Measurements from ENCODE around the gene MTREX.
A peak's percentile ranks its signal among the peaks of the same experiment; 100 is the strongest.
"Not testable (repeated sequence)": the region's sequence is repeated elsewhere in the genome, so short reads cannot be mapped to it uniquely, and the experiment has no call there.

The MTREX gene

DNA sequence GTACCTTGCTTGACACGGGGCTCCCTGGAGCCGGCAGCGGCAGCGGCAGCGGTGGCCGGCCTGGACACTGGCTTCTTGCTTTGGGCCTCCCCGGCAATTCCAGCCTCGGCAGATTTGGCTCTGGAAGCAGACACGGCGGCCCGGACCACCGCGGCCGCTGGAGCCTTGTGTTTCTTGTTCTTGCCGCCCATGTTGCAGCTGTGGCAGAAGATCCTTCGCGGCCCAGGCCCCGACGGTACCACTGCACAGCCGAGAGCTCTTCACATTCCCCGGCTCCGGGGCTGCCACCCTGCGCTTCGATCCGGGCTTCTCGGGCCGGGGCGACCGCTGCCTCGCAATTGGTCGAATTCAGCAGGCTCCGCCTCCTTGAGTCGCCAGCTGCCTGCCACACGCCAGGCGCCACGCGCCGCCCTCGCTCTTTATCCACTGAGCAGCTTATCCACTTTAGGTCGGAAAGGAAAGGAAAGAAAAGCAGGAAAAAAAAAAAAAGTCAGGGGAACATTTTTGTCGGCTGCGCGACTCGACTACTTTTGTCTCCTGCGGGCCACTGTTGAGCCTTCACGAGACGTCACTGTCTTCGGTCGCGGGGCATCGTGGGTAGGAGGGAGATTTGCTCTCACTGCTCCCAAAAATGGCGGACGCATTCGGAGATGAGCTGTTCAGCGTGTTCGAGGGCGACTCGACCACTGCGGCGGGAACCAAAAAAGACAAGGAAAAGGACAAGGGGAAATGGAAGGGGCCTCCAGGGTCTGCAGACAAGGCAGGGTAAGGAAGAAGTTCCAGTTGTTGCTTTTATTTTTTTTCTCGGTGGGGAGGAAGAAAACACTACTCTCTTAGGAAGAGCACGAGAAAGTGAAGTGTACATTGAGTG lies at the start of gene MTREX, which contains the start of gene DHX29:
Gene MTREX (plus strand): TSS at position 607 of the 871 bp plus-strand sequence. CDS start 25 bp downstream, at position 632.
Gene DHX29 (minus strand): TSS at position 312 of the 871 bp plus-strand sequence. CDS start 121 bp downstream, at position 191.
- DNase-seq (ENCODE audit: low read depth): peak; percentile 65

DNA sequence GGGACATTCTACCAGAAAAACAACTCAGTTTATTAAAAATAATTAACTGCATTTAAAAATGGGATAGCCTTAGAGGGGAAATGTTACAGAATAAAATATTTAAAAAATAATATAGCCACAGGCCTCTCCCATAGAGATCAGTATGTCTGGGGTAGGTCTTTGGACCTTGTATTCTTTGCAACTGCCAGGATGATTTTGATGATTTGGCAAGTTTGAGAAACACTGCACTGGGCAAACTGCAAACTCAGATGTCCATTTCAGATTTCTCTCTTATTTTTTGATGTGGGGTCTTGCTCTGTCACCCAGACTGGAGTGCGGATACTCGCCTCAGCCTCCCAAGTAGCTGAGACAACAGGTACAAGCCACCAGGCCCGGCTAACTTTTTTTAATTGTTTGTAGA lies 49.5 kb upstream of the MTREX start:
- DNase-seq (ENCODE audit: low read depth): no peak

DNA sequence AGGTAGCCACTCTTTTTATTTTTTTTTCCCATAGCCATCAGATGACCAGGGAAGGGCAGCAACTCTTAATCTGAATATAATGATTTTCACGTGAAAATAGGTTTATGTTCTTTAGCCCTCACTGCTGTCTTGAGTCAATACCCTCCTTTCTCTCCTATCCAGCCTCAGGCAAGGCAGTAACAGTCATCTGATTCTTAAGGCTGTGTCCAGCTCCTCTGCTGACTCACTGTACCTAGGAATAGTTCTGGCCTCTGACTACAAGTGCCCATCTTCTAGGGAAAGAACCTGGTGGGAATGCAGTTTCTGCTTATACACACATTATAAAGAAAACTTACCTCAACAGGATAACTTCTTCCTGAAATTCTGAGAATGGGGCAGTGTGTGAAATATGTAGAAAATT lies 31.0 kb upstream of the MTREX start:
- DNase-seq (ENCODE audit: low read depth): no peak

DNA sequence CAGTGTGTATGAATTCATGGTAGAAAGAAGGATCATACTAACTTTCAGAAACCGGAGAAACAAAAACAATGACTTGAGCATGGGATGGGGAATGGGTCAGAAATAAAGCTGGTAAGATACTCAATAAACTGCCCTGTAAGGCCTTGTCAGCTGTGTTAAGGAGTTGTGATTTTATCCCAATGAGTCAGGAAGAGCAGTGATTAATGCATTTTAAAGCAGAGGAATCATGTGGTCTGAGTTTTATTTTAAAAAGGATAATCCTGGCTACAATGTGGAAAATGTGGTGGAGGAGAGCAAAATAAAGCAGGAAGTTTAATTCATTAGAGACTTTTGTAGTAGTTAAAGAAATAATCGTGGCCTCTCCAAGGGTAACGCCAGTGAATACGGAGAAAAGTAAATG lies 29.0 kb upstream of the MTREX start:
- no peak for DNase-seq (ENCODE audit: low read depth)

DNA sequence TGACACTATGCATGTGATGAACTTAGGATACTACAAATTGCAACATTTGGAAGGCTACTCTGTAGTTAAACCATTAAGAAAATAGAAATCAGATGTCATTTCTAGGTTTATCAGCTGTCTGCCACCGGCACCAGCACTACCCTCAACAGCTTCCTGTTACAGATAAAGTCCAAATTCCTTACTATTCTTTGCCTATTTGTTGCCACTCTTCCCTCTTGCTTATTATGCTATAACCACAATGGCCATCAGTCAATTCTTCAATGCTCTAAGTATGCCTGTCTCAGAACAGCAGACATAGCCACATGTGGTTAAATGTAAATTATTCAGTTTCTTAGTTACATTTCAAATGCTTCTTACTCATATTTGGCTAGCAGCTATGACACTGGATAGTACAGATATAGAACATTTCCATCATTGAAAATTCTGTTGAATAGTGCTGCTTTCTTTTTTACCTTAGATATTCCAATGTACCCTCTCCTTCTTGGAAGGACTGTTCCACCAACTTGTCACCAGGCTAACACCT lies 21.3 kb upstream of the MTREX start:
- no peak for DNase-seq (ENCODE audit: low read depth)

DNA sequence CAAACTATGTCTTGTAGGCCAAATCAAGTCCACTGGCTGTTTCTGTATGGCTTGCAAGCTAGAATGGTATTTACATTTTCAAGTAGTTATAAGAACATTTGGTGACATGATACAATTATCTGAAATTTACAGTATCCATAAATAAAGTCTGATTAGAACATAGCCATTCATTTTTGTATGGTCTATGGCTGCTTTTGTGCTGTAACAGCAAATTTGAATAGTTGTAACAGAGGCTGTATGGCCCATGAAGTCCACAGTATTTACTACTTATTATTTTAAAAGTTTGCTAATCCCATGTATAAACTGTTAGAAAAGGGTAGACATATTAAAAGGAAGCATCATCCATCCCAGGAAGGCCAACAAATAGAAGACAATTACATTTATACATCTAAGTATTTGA lies 18.0 kb upstream of the MTREX start:
- no peak for DNase-seq (ENCODE audit: low read depth)

DNA sequence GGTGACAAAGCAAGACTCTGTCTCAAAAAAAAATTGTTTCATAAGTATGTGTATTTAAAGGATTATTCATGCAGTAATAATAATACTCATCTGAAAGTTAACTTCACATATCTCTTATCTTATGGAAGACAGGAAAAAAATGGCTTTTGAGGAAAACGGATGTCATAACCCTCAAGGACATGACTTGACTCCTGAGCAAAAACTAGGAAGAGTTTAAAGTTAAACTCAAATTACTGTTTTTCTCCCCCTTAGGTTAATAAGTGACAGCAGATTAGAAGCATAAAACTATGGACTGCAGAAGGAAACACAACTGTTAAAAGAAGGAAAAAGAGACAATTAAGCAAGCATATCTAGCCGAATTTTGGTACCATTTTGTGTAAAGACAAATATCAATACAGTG lies 16.8 kb upstream of the MTREX start:
- no peak for DNase-seq (ENCODE audit: low read depth)

DNA sequence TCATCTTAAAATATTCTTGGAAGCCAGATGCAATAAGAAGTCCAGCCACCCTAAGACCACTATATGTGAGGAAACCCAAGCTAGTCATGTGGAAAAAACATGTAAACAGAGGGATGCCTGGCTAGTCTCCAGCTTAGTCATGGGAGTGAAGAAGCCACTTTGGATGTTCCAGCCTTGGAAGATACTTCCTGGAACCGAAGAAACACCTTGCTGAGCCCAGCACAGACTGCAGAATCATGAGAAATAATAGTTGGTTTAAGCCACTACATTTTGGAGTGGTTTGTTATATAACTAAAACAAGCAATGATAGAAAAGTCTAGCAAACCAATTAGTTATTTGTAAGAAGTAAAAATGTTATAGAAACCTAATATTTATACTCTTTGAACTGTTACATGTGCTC lies 12.9 kb upstream of the MTREX start:
- DNase-seq (ENCODE audit: low read depth): no peak

DNA sequence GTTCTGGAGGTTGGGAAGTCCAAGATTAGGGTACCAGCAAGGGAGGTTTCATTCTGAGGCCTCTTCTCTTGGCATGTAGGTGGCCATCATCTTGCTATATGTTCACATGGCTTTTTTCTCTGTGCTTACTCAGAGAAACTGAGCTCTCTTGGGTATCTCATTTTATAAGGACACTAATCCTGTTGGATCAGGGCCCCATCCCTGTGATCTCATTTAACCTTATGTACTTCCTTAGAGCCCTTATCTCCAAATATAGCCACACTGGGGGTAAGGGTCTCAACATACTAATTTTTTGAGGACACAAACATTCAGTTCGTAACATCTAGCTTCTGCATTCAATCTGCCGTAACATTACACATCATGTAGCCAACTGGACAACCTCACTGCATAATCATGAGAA lies 6.9 kb upstream of the MTREX start:
- DNase-seq (ENCODE audit: low read depth): no peak

DNA sequence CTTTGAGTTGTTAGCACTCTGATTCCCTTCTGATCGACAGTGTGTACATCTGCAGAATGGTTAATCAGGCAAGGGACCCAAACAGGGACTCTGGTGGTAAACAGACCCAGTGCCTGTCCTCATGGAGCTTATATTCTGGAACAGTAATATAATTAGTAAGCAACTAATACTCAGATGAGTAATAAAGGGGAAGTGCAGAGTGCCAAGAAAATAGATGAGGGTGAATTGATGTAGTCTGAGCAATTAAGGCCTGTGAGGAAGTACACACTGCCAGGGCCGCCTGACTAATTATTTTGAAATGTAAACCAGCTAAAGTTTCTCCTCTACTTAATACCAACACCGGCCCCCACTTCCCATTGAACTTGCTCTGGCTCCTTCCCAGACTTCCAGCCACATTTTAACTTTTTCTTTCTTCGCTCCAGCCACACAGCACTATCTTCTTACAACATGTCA lies 4.5 kb upstream of the MTREX start:
- DNase-seq (ENCODE audit: low read depth): no peak

DNA sequence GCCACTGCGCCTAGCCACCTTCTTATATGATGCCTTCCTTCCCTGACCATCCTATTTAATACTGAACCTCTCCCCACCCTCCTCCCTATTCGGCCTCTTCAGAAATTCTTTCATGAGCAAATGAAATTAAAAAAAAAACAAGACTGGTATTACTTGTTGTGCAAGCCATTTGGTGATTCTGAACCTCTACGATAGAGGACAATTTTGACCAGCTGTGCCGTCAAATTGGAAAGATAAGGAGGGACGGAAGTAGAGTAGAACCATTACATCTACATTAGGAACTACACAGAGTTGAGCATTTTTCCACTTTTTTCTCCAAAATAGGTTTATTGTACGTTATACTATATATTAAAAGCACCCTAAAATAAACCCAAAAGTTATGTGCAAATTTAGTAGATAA lies 3.2 kb upstream of the MTREX start:
- DNase-seq (ENCODE audit: low read depth): no peak

DNA sequence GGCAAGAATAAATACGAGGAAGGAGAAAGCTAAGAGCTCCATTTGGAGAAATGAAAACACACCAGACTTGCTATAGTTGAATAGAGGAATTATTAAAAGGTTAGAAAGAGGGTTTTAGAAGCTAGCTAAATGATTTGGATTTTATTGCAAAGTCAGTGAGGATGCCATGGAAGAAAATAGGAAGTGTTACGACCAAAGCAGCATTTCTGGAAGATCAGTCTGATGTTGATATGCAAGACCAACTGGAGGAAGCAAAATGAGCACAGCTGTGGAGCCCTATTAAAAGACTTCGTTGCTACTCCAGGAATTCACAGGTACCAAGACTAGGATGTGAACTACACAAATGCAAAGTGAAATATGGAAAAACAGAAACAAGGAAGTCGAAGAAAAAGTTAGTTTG lies 2.4 kb upstream of the MTREX start:
- no peak for DNase-seq (ENCODE audit: low read depth)

DNA sequence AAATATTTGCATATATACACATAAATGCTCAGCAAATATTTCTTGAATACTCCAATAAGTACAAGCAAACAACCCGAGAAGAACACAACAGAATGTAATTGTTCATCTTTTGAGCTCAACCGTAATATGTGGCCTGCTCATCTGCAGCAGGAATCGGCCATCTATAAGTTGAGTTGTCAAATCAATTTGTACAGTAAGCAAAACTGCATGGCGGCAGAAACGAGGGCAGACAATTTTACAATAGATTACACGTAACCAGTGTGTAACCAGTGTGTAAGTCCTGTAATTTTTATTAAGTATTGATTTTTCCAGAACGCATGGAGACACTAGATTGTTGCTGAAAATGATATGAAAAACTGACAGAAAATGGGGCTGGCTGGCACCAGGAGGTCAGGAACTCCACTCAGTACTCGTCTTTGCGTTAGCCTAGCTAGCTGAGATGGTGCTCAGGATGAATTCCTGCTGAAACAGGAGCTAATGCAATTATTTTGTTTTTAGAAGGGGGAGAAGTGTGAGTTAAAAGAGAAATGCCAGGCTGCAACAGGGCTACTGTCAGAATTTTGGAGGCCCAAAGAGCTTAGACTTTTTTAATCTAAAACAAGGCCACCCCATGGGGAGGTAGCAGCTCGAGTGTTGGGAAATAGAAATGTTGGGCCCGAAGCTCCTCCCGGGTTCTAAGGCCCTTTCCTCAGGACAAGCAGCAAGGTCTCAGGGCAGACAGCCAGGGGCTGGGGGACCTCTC lies 977 bp upstream of the MTREX start:
- no peak for DNase-seq (ENCODE audit: low read depth)

DNA sequence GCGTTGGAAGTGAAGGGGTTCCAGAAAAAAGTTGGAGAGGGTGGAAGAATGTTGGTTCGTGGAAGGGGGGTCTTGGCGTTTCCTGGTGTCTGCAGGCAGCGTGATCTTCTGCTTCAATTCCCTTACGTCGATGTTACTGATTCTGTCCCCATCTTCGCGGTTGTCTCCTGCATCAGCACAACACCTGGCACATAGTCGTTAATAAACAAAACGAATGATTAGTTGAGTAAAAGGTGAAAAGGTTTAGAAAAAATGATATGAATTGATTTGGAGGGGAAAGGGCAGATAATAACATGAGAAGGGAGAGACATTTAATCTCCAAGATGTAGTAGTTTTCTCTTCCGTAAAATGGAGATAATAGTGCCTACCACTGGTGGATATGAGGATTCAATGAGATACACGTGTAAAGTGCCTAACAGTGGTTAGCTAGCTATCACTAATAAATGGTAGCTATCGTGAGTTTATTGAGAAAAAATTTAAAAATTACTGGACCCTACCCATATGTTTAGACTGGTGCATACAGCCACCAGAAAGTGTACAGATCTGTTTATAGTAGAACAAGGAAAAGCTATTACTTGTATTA lies 556 bp downstream of the MTREX start:
- no peak for DNase-seq (ENCODE audit: low read depth)

DNA sequence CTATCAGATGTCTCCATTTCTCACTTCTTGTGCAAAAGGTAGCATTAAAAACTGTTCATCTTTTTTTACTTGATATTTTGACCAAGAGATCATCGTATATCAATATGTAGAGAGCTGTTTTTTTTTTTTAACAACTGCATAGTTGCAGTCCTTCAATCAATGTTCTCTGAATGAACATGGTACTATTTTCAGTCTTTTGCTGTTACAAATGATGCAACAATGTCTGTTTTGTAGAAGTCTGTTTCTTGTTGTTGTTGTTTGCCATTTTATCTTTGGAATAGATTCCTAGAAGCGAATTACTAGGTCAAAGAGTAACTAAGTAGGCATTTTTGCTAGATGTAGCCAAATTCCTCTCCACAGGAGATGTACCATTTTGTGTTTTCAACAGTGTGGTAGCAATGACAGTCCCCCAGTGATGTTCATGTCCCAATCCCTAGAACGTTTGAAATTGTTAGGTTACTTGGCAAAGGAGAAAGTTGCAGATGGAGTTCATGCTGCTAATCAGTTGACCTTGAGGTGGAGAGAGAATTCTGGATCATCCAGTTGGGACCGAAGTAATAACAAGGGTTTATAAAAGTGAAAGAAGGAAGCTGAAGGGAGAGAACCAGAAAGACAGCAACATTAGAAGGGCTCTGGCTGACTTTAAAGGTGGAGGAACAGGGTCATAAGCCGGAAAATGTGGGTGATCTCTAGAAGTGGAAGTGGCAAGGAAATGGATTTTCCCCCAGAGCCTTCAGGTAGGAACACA lies 6.3 kb downstream of the MTREX start:
- no peak for DNase-seq (ENCODE audit: low read depth)

DNA sequence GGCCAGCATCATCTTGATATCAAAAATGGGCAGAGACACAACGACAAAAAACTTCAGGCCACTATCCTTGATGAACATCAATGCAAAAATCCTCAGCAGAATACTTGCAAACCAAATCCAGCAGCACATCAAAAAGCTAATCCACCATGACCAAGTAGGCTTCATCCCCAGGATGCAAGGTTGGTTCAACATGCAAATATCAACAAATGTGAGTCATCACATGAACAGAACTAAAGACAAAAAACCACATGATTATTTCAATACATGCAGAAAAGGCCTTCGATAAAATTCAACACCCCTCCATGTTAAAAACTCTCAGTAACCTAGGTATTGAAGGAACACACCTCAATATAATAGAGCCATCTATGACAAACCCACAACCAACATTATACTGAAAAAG lies 8.5 kb downstream of the MTREX start:
- DNase-seq (ENCODE audit: low read depth): no peak

DNA sequence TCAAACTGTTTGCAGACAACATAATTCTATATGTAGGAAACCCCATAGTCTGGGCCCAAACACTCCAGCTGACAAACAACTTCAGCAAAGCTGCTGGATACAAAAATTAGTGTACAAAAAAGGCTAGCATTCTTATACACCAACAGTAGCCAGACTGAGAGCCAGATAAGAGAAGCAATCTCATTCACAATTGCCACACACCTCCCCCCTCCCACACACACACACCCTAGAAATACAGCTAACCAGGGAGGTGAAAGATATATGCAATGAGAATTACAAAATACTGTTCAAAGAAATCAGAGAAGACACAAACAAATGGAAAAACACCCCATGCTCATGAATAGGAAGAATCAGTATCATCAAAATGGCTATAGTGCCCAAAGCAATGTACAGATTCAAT lies 9.0 kb downstream of the MTREX start:
- DNase-seq (ENCODE audit: low read depth): no peak

DNA sequence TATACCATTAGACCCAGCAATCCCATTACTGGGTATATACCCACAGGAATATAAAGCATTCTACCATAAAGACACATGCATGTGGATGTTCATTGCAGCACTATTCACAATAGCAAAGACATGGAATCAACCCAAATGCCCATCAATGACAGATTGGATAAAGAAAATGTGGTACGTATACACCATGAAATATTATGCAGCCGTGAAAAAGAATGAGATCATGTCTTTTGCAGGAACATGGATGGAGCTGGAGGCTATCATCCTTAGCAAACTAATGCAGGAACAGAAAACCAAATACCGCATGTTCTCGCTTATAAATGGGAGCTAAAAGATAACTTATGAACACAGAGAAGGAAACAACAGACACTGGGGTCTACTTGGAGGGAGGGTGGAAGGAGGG lies 10.4 kb downstream of the MTREX start:
- not testable (repeated sequence) for DNase-seq (ENCODE audit: low read depth)

DNA sequence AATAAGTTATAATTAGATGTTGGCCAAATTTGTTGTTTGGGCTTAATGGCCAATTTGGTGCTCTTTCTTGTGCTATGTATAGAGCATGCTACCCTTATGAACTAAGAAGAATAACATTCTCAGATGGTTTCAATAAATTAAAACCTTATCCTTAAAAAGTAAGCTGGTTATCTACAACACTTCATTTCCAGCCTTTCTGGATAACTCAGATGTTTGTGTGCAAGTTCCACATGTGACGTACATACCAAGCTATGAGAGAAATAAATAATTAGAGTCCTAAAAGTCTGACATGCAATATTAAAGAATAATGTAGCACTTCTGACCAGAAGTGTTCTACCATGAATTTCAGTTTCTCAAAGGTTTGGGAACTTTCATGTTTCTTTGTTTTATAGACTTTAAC lies 11.7 kb downstream of the MTREX start:
- no peak for DNase-seq (ENCODE audit: low read depth)

DNA sequence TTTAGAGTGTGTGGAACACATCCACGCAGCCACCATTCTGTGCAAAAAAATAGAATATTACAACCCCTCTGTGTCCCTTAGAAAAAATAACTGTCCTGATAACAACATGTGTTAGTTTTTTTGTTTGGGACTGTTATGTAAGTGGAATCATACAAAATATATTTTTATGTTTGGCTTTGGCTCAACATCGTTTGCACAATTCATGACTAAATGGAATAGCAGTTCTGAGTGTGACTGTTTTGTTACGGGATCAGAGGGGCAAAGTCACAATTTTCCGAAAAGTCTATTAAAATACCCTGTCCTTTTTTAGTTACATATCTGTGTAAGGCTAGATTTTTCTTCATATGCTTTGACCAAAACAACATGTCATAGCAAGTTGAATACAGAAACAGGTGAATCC lies 12.8 kb downstream of the MTREX start:
- no peak for DNase-seq (ENCODE audit: low read depth)

DNA sequence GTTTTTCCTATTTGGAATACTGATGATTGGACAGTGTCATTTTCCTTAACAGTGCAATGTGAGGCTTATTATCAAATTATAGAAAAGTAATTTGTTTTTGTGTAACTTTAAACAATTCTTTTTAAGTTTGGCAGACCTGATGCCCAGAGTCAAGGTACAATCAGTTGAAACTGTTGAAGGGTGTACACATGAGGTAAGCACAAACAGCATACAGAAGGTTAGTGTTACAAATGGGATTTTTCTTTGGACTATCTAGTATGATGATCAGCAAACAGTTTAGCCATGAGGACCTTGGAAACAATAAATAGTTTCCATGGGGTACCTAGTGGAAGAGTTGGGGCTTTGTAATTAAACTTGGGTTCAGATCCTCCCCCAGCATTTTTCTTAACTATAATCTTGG lies 16.2 kb downstream of the MTREX start:
- DNase-seq (ENCODE audit: low read depth): no peak

Measured in stimulated activated CD8-positive, alpha-beta memory T cell treated with anti-CD3 and anti-CD28 coated beads, Interleukin-15, amount 100 ng/mL, for 24 hours (primary cell).